Measurements from ENCODE around the gene MEGF11. TPM values are rescaled to one million over a fixed set of nuclear protein-coding genes. Genes with fewer than 3 reads are reported as not detected.

Gene MEGF11
- total RNA-seq, 1 experiment from 2014 or later = not detected

- ChIA-PET CTCF (no interaction called here), POLR2A (ENCODE audit: unreplicated experiment) (no interaction called here)
- ATAC-seq (no peak), DNase-seq (no peak)
- Histone ChIP-seq H3K27ac (ENCODE audit: low read length) (no peak overlapping the region), H3F3A (ENCODE audit: low read length, unreplicated experiment) (no peaks in the 10 kb centered on the region), H3K4me1 (ENCODE audit: insufficient read depth, low read length) (no peaks in the 10 kb centered on the region), H4K20me1 (ENCODE audit: low read length) (no peaks in the 10 kb centered on the region), H3K4me3 (ENCODE audit: low read length) (no peak overlapping the region), H3K9me2 (replicated peaks; ENCODE audit: low read length) (no peaks in the 10 kb centered on the region), H2AFZ (ENCODE audit: low read length) (no peak overlapping the region), H3K36me3 (ENCODE audit: low read depth, low read length) (no peaks in the 10 kb centered on the region), H3K9me3 (ENCODE audit: low read length) (no peaks in the 10 kb centered on the region), H3K4me2 (ENCODE audit: low read length) (no peak overlapping the region), H3K9ac (ENCODE audit: low read length) (no peak overlapping the region), H3K79me2 (ENCODE audit: low read length) (no peaks in the 10 kb centered on the region), H3K27me3 (ENCODE audit: low read length) (peaks cover 50% of the 10 kb centered on the region)
- BruUV-seq (replicated peaks) = no TSS peak
- no peak for TF ChIP-seq EZH2phosphoT487 (IDR thresholded peaks at IDR 0.05; ENCODE audit: borderline replicate concordance, low read length)
- no peak for TF ChIP-seq EZH2 (IDR thresholded peaks at IDR 0.05; ENCODE audit: low read length, unreplicated experiment)
- TF ChIP-seq CTCF (conservative IDR thresholded peaks at IDR 0.05; ENCODE audit: low read depth, low read length) = no peak
- intact Hi-C loops (cut with micrococcal nuclease) = no loop called here
Observed at GRCh38 chr15:65987100-65987499, 266.4 kb downstream of the MEGF11 start.

- BruUV-seq (replicated peaks) = no TSS peak
- Histone ChIP-seq H3K9ac (ENCODE audit: low read length) (no peak overlapping the region), H3K27me3 (ENCODE audit: low read length) (peaks cover 44% of the 10 kb centered on the region), H3K4me3 (ENCODE audit: low read length) (no peak overlapping the region), H3K9me3 (ENCODE audit: low read length) (no peaks in the 10 kb centered on the region), H3K27ac (ENCODE audit: low read length) (no peak overlapping the region), H3K36me3 (ENCODE audit: low read depth, low read length) (no peaks in the 10 kb centered on the region), H3F3A (ENCODE audit: low read length, unreplicated experiment) (no peaks in the 10 kb centered on the region), H3K9me2 (replicated peaks; ENCODE audit: low read length) (no peaks in the 10 kb centered on the region), H3K4me1 (ENCODE audit: insufficient read depth, low read length) (no peaks in the 10 kb centered on the region), H2AFZ (ENCODE audit: low read length) (no peak overlapping the region), H4K20me1 (ENCODE audit: low read length) (no peaks in the 10 kb centered on the region), H3K79me2 (ENCODE audit: low read length) (no peaks in the 10 kb centered on the region), H3K4me2 (ENCODE audit: low read length) (no peak overlapping the region)
- intact Hi-C loops (cut with micrococcal nuclease) = no loop called here
- ChIA-PET POLR2A (ENCODE audit: unreplicated experiment) (no interaction called here), CTCF (no interaction called here)
- no peak for ATAC-seq
- no peak for TF ChIP-seq EZH2 (IDR thresholded peaks at IDR 0.05; ENCODE audit: low read length, unreplicated experiment)
- no peak for TF ChIP-seq CTCF (conservative IDR thresholded peaks at IDR 0.05; ENCODE audit: low read depth, low read length)
- no peak for TF ChIP-seq EZH2phosphoT487 (IDR thresholded peaks at IDR 0.05; ENCODE audit: borderline replicate concordance, low read length)
- no peak for DNase-seq
Observed at GRCh38 chr15:65986416-65986815, 267.1 kb downstream of the MEGF11 start.

GRCh38 chr15:65985387-65985786, 268.2 kb downstream of the MEGF11 start:
- Histone ChIP-seq H3K9me3 (ENCODE audit: low read length) (no peaks in the 10 kb centered on the region), H3K4me1 (ENCODE audit: insufficient read depth, low read length) (no peaks in the 10 kb centered on the region), H3K9me2 (replicated peaks; ENCODE audit: low read length) (no peaks in the 10 kb centered on the region), H3K36me3 (ENCODE audit: low read depth, low read length) (no peaks in the 10 kb centered on the region), H3K9ac (ENCODE audit: low read length) (no peak overlapping the region), H3K4me2 (ENCODE audit: low read length) (no peak overlapping the region), H2AFZ (ENCODE audit: low read length) (no peak overlapping the region), H3K27me3 (ENCODE audit: low read length) (peaks cover 36% of the 10 kb centered on the region), H3F3A (ENCODE audit: low read length, unreplicated experiment) (no peaks in the 10 kb centered on the region), H4K20me1 (ENCODE audit: low read length) (no peaks in the 10 kb centered on the region), H3K4me3 (ENCODE audit: low read length) (no peak overlapping the region), H3K27ac (ENCODE audit: low read length) (no peak overlapping the region), H3K79me2 (ENCODE audit: low read length) (no peaks in the 10 kb centered on the region)
- no TSS peak for BruUV-seq (replicated peaks)
- DNase-seq (no peak), ATAC-seq (no peak)
- intact Hi-C loops (cut with micrococcal nuclease) = no loop called here
- no peak for TF ChIP-seq EZH2 (IDR thresholded peaks at IDR 0.05; ENCODE audit: low read length, unreplicated experiment)
- ChIA-PET CTCF (no interaction called here), POLR2A (ENCODE audit: unreplicated experiment) (interaction anchor here (0.7 kb wide), 1 partner anchor 620 kb away, joined by 3 read pairs; no protein-coding TSS in a partner anchor)
